Endothelial cell (in vitro differentiated cells): Measurements from ENCODE around the gene SLITRK5. TPM values are rescaled to one million over a fixed set of nuclear protein-coding genes. Genes with fewer than 3 reads are reported as not detected.

Experiments
- DNase-seq: peaks from one replicate; pipeline ENCODE4 v3.0.0; 2021; ENCODE audit warnings: low spot score
- H3K27ac Mint-ChIP-seq: one replicate; pipeline ENCODE4 v1.8.0; 2021; ENCODE audit warnings: mixed read lengths, inconsistent platforms; ENCODE audit not compliant: unreplicated experiment
- H3K27me3 Mint-ChIP-seq: one replicate; pipeline ENCODE4 v1.8.0; 2021; ENCODE audit warnings: mild to moderate bottlenecking, moderate library complexity, mixed read lengths, inconsistent platforms; ENCODE audit not compliant: unreplicated experiment
- H3K36me3 Mint-ChIP-seq: one replicate; pipeline ENCODE4 v1.8.0; 2021; ENCODE audit warnings: mild to moderate bottlenecking, low read depth, mixed read lengths, inconsistent platforms; ENCODE audit not compliant: unreplicated experiment
- H3K4me1 Mint-ChIP-seq: one replicate; pipeline ENCODE4 v1.8.0; 2021; ENCODE audit warnings: mild to moderate bottlenecking, mixed read lengths, inconsistent platforms; ENCODE audit not compliant: unreplicated experiment
- H3K4me3 Mint-ChIP-seq: one replicate; pipeline ENCODE4 v1.8.0; 2021; ENCODE audit warnings: mild to moderate bottlenecking, mixed read lengths, inconsistent platforms; ENCODE audit not compliant: unreplicated experiment
- H3K9me3 Mint-ChIP-seq: one replicate; pipeline ENCODE4 v1.8.0; 2021; ENCODE audit warnings: mixed read lengths, inconsistent platforms; ENCODE audit not compliant: unreplicated experiment
- total RNA-seq: library from RNA; stranded (reverse); fragmentation: NEBNext Ultra II Directional; extraction: Animal tissue kit (Norgen Biotek cat#: 25700); gene quantifications from one replicate; pipeline ENCODE4 v1.2.1, GENCODE V29; 2021; ENCODE audit not compliant: unreplicated experiment
- TF ChIP-seq, protein P1 (sequence below): fragments of 200-600 bp; sonication (generic); IDR thresholded peaks from one replicate; pipeline ENCODE4 v1.5.0; 2021; ENCODE audit warnings: antibody characterized with exemption; ENCODE audit not compliant: unreplicated experiment

SLITRK5 gene
- total RNA-seq, 1 donor from 2014 or later: 0.08 TPM

DNA sequence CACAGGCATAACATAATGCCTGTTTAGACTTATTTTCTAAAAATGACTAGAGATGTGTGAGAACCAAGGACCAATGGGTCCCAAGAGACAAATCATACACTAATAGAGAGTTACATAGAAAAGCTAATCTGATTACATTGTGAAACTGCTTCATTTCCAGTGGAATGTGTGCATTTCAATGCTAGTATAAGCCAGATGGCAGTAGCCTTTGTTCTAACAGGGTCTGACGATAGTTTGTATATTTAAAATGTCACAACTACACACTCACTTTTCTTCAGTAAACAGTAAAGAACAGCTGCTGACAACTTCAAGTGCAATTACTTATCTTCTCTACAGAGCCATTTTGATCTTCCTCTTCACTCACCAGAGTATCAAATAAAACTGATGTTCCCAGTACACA, 4.3 kb upstream of the SLITRK5 start:
- TF ChIP-seq, protein P1, sequence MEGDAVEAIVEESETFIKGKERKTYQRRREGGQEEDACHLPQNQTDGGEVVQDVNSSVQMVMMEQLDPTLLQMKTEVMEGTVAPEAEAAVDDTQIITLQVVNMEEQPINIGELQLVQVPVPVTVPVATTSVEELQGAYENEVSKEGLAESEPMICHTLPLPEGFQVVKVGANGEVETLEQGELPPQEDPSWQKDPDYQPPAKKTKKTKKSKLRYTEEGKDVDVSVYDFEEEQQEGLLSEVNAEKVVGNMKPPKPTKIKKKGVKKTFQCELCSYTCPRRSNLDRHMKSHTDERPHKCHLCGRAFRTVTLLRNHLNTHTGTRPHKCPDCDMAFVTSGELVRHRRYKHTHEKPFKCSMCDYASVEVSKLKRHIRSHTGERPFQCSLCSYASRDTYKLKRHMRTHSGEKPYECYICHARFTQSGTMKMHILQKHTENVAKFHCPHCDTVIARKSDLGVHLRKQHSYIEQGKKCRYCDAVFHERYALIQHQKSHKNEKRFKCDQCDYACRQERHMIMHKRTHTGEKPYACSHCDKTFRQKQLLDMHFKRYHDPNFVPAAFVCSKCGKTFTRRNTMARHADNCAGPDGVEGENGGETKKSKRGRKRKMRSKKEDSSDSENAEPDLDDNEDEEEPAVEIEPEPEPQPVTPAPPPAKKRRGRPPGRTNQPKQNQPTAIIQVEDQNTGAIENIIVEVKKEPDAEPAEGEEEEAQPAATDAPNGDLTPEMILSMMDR: no peak
- Mint-ChIP-seq H3K4me3 (no peak overlapping the region), H3K4me1 (no peaks in the 10 kb centered on the region), H3K27me3 (peaks cover 1% of the 10 kb centered on the region), H3K36me3 (peaks cover 4% of the 10 kb centered on the region), H3K27ac (no peak overlapping the region), H3K9me3 (no peaks in the 10 kb centered on the region)
- no peak for DNase-seq

DNA sequence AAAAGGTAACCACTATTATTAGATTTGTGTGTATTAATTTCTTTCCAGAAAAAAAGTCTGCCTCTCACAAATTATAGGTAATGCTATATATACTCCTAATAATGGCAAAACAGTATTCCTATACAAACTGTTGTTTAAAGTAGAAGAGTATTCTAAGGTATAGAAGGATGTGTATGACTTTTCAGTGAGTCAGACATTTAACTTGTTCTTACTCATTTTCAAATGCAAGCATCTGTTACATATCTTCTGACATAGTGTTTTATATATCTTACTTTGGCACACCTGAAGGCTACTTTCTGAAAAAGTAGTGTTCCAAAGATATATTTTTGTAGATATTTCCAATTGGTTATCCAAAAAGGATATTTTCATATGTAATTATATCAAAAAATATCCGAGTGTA, 3.5 kb upstream of the SLITRK5 start:
- Mint-ChIP-seq H3K4me1 (peaks cover 2% of the 10 kb centered on the region), H3K9me3 (no peaks in the 10 kb centered on the region), H3K4me3 (no peak overlapping the region), H3K27ac (no peak overlapping the region), H3K27me3 (peaks cover 1% of the 10 kb centered on the region), H3K36me3 (peaks cover 4% of the 10 kb centered on the region)
- TF ChIP-seq, protein P1: no peak
- DNase-seq: no peak

DNA sequence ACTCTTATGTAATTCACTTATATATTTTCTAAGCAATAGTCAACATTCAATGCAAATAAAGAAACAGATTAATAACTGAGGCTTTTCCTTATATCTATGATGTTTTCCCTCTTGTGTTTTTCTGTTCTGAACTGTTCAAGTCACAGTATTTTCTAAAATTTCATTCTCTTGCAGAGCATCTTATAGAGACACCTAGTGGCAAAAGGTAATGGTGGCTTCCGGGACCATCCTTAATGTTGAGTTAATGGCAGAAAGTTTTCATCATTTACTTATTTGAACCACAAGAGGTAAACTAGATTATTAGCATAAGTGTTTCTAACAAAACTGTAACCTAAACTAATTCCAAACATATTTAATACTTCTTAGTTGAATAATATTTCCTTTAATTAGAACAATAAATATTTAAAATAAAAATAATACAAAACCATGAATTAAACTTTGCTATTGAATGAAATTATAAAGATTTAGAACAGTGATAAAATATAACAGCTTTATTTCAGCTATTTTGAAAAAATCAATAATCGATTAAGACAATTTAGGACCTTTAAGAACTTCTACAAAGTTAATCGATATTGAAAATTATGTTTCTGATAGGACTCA, 1.7 kb upstream of the SLITRK5 start:
- Mint-ChIP-seq H3K27ac (no peak overlapping the region), H3K27me3 (peaks cover 14% of the 10 kb centered on the region), H3K36me3 (peaks cover 4% of the 10 kb centered on the region), H3K4me1 (peaks cover 15% of the 10 kb centered on the region), H3K9me3 (no peaks in the 10 kb centered on the region), H3K4me3 (no peak overlapping the region)
- no peak for DNase-seq
- TF ChIP-seq, protein P1: peak; percentile 53

DNA sequence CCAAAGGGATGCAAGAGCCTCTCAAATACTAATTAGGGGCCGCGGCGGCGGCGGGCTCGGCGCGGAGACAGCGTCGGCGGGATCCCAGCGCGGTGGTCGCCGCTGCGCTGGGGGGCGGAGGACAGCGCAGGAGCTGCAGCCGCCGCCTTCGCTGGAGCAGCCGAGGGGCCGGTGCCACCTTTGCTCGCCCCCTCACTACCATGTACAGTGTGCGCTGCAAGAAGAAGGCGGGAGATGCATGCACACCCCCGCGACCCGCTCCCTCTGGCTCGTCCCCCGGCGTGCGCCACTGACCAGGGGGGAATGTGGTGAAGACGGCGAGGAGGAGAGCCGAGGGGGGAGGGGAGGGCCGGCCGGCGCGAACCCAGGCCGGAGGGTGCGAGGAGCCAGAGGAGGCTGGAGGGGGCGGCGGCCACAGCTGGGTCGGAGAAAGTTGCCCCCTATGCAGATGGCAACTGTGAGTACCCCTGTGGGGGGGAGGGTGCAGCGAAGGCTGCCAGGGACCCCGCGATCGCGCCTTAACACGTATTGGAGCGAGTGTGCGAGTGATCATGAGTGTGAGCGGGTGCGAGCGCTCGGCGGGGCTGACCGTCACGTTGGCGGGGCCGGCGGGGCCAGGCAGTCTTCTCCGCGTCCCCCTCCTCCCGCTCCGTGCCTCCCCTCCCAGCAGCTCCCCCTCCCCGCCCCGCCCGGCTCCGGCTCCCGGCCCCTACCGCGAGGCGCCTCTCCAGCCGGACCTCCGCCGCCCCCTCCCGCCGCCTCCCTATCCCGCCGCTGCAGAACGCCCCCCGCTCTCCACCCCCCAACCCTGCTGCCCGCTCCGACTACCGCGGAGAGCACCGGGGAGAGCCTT, 808 bp downstream of the SLITRK5 start:
- Mint-ChIP-seq H3K4me3 (peak overlapping the region; percentile 91), H3K27ac (no peak overlapping the region), H3K9me3 (no peaks in the 10 kb centered on the region), H3K27me3 (peaks cover 21% of the 10 kb centered on the region), H3K36me3 (peaks cover 4% of the 10 kb centered on the region), H3K4me1 (peaks cover 15% of the 10 kb centered on the region)
- TF ChIP-seq, protein P1: no peak
- peak; percentile 32 for DNase-seq

DNA sequence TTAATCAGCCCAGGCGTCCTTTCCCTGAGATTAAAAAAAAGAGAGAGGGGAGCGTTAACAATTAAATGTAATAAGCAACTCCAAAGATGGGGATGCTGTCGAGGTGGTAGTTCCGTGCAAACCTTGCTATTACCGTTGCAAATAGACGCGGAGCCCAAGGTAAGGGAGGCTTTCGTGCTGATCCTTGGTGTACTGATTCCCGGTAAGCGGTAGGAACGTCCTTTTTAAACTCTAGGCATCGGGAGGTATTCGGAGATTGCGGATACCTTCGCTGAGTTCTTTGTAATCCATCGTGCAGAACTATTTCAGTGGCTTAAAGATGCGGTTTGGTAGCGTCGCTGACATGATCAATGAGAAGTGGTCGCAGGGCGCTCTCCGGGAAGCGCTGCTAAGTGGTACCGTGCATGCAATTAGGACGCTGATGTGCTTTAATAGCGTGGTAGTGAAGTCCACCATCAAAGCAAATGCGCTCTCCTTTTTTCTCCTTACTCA, 3.1 kb downstream of the SLITRK5 start:
- H3K36me3 Mint-ChIP-seq: peaks cover 4% of the 10 kb centered on the region

More for the DNA sequence above, 3.1 kb downstream of the SLITRK5 start:
- H3K9me3 Mint-ChIP-seq: no peaks in the 10 kb centered on the region
- peak overlapping the region; percentile 96 for H3K4me3 Mint-ChIP-seq
- peak; percentile 3 for DNase-seq
- H3K27me3 Mint-ChIP-seq: peaks cover 24% of the 10 kb centered on the region
- H3K27ac Mint-ChIP-seq: no peak overlapping the region
- TF ChIP-seq, protein P1: no peak
- H3K4me1 Mint-ChIP-seq: peaks cover 21% of the 10 kb centered on the region
